K562 (cell line): ENCODE results near the gene GRAMD2A. TPM values are rescaled to one million over a fixed set of nuclear protein-coding genes. Genes with fewer than 3 reads are reported as not detected.
A peak's percentile ranks its signal among the peaks of the same experiment; 100 is the strongest.

Experiments
- BRD4 ChIP-seq: fragments of 200-600 bp; sonication (generic); IDR thresholded peaks from 2 replicates; pipeline ENCODE4 v1.6.1; 2017; ENCODE audit warnings: inconsistent platforms
- CCNT2 ChIP-seq: IDR thresholded peaks from 2 replicates; pipeline ENCODE4 v1.6.1; 2011; ENCODE audit warnings: borderline replicate concordance, low read depth, mild to moderate bottlenecking, moderate library complexity, mixed read lengths, low read length; ENCODE audit not compliant: insufficient read length; ENCODE audit errors: extremely low read depth
- DDX20 ChIP-seq: fragments of 450-650 bp; IDR thresholded peaks from 2 replicates; pipeline ENCODE4 v1.6.1; 2016; ENCODE audit warnings: missing genetic modification characterization, low read depth, mild to moderate bottlenecking, missing compliant biosample characterization, moderate library complexity
- ETV5 ChIP-seq: sonication (generic); formaldehyde crosslinking; IDR thresholded peaks from 2 replicates; pipeline ENCODE4 v1.4.0; 2020; ENCODE audit warnings: low read depth, mild to moderate bottlenecking, missing genetic modification reagents
- HNRNPLL ChIP-seq: fragments of 200-400 bp; formaldehyde crosslinking; IDR thresholded peaks from 2 replicates; pipeline ENCODE4 v1.6.1; 2017; ENCODE audit warnings: low read length, low read depth, mild to moderate bottlenecking; ENCODE audit not compliant: poor library complexity, severe bottlenecking
- IRF9 ChIP-seq: fragments of 450-650 bp; IDR thresholded peaks from 2 replicates; pipeline ENCODE4 v1.6.1; 2016; ENCODE audit warnings: missing biosample characterization, missing genetic modification characterization
- LARP7 ChIP-seq: fragments of 450-650 bp; IDR thresholded peaks from 2 replicates; pipeline ENCODE4 v1.6.1; 2016
- LEF1 ChIP-seq: fragments of 450-650 bp; IDR thresholded peaks from 2 replicates; pipeline ENCODE4 v1.6.1; 2016; ENCODE audit warnings: mild to moderate bottlenecking
- MAZ ChIP-seq, 2 experiments: fragments of 450-650 bp in 1 of 2; sonication (generic) in 1 of 2; formaldehyde crosslinking; IDR thresholded peaks in 1 of 2; conservative IDR thresholded peaks in 1 of 2; 2 replicates each; pipeline versions ENCODE4 v1.4.0 to v1.5.0; 2020; ENCODE audit warnings: mild to moderate bottlenecking in 1 of 2, missing genetic modification reagents in 1 of 2
- MBD2 ChIP-seq: sonication (generic); IDR thresholded peaks from 2 replicates; pipeline ENCODE4 v1.6.1; 2016; ENCODE audit warnings: low read depth, borderline replicate concordance
- MXD1 ChIP-seq: fragments of 250-450 bp; sonication (Bioruptor Pico); IDR thresholded peaks from 2 replicates; pipeline ENCODE4 v1.8.0; 2021; ENCODE audit warnings: borderline replicate concordance, mild to moderate bottlenecking, moderate library complexity; ENCODE audit not compliant: poor library complexity, severe bottlenecking
- NKRF ChIP-seq: fragments of 450-650 bp; IDR thresholded peaks from 2 replicates; pipeline ENCODE4 v1.6.1; 2016; ENCODE audit warnings: borderline replicate concordance
- RFX5 ChIP-seq: IDR thresholded peaks from 2 replicates; pipeline ENCODE4 v1.6.1; 2011; ENCODE audit warnings: low read depth, mild to moderate bottlenecking, improper control_type of control experiment, low read length
- STAG1 ChIP-seq: sonication (generic); formaldehyde crosslinking; IDR thresholded peaks from 2 replicates; pipeline ENCODE4 v1.5.0; 2020; ENCODE audit warnings: missing genetic modification reagents, borderline replicate concordance
- SUPT5H ChIP-seq: fragments of 450-650 bp; IDR thresholded peaks from 2 replicates; pipeline ENCODE4 v1.6.1; 2016
- TCF3 ChIP-seq: sonication (generic); formaldehyde crosslinking; IDR thresholded peaks from 2 replicates; pipeline ENCODE4 v1.4.0; 2020; ENCODE audit warnings: mild to moderate bottlenecking, missing genetic modification reagents
- ZFPM2 ChIP-seq: fragments of 250-450 bp; sonication (Bioruptor Pico); IDR thresholded peaks from 2 replicates; pipeline ENCODE4 v1.5.1; 2022; ENCODE audit warnings: mild to moderate bottlenecking
- ZKSCAN3 ChIP-seq: fragments of 250-450 bp; sonication (Bioruptor Pico); IDR thresholded peaks from 2 replicates; pipeline ENCODE4 v1.4.0; 2020
- ZNF740 ChIP-seq, 3 experiments: fragments of 200-800 bp in 1 of 3; sonication (Bioruptor generic) in 1 of 3; sonication (generic) in 1 of 3; formaldehyde crosslinking in 1 of 3; IDR thresholded peaks; 2 replicates each; pipeline versions ENCODE4 v1.6.1 to v1.8.0; 2016 to 2022; ENCODE audit warnings: mild to moderate bottlenecking in 2 of 3, missing compliant biosample characterization in 2 of 3, missing genetic modification characterization in 2 of 3, missing genetic modification reagents in 1 of 3
- ZNF830 ChIP-seq: fragments of 250-450 bp; sonication (Bioruptor Pico); IDR thresholded peaks from 2 replicates; pipeline ENCODE4 v1.5.0; 2021; ENCODE audit warnings: mild to moderate bottlenecking
- polyA plus RNA-seq, 8 experiments: library from polyadenylated mRNA; depleted of rRNA in 4 of 8; stranded (reverse) in 5 of 8; unstranded in 3 of 8; fragments of >200 nt; fragmentation: Nextera tagmentation in 2 of 8; fragmentation: Illumina TruSeq in 1 of 8; extraction: Ambion mirVana in 2 of 8; extraction: Trizol in 1 of 8; gene quantifications; 2 replicates each; pipeline versions ENCODE4 v1.2.1 to v1.2.3, GENCODE V29; 2011 to 2014; ENCODE audit warnings: inconsistent platforms in 1 of 8, missing spikeins in 1 of 8
- total RNA-seq, 7 experiments: library from RNA; depleted of rRNA in 6 of 7; stranded (reverse); fragments of >200 nt in 6 of 7; fragmentation: Illumina TruSeq in 2 of 7; extraction: Trizol in 2 of 7; gene quantifications; 2 replicates each; pipeline versions ENCODE4 v1.2.1 to v1.2.3, GENCODE V29; 2011 to 2021; ENCODE audit warnings: low replicate concordance in 1 of 7

Gene GRAMD2A
- total and polyA plus RNA-seq, 9 of the 15 experiments (the other 6 are each of a cell fraction or from before 2014, with no cell fraction given), result 0.08 to 0.22 TPM; not detected in 7

- no peak for TF ChIP-seq MXD1
- no peak for TF ChIP-seq RFX5
- TF ChIP-seq SUPT5H, result peak; percentile 80; the same call in 1 of the 2 replicates
- no peak for TF ChIP-seq IRF9 (tag)
- TF ChIP-seq ZKSCAN3 (CRISPR knock-in tag), result no peak
- peak; percentile 67 to 84; a peak in 3 of 4 replicates for TF ChIP-seq MAZ (CRISPR knock-in tag; conservative IDR thresholded peaks at IDR 0.05 in 1 of 2, IDR thresholded peaks at IDR 0.05 in 1 of 2)
- TF ChIP-seq ZFPM2 (CRISPR knock-in tag), result no peak
- no peak for TF ChIP-seq BRD4
- peak; percentile 48; the same call in 1 of the 2 replicates for TF ChIP-seq LEF1
- peak; percentile 82 for TF ChIP-seq NKRF
- TF ChIP-seq TCF3 (CRISPR knock-in tag), result no peak
- no peak for TF ChIP-seq STAG1
- no peak for TF ChIP-seq ZNF740 (CRISPR knock-in tag; IDR thresholded peaks at IDR 0.05)
- no peak for TF ChIP-seq ZNF740 (tag; IDR thresholded peaks at IDR 0.05)
- no peak for TF ChIP-seq DDX20 (tag)
- no peak for TF ChIP-seq CCNT2
- TF ChIP-seq HNRNPLL, result peak; percentile 37
- TF ChIP-seq LARP7, result peak; percentile 93
- no peak for TF ChIP-seq MBD2
- peak; percentile 5; the same call in 1 of the 2 replicates for TF ChIP-seq ETV5 (CRISPR knock-in tag)
- TF ChIP-seq ZNF830 (CRISPR knock-in tag), result 0 out of 2 replicates have a peak, but pooled peaks have one; percentile 67
Observed at GRCh38 chr15:72230197-72231065, 32.8 kb upstream of the GRAMD2A start (continued).
